BLaER1 (cell line): ENCODE measurements around the gene SLC12A9.

Experiments
- H3K27ac ChIP-seq: shearing (Covaris generic); formaldehyde crosslinking; 2 replicates; pipeline ENCODE4 v1.8.1; 2022
- H3K27me3 ChIP-seq: shearing (Covaris generic); formaldehyde crosslinking; 2 replicates; pipeline ENCODE4 v1.8.1; 2022
- H3K36me3 ChIP-seq: shearing (Covaris generic); formaldehyde crosslinking; 2 replicates; pipeline ENCODE4 v1.8.1; 2022
- H3K4me1 ChIP-seq: shearing (Covaris generic); formaldehyde crosslinking; 2 replicates; pipeline ENCODE4 v1.8.1; 2022
- H3K4me2 ChIP-seq: shearing (Covaris generic); formaldehyde crosslinking; 2 replicates; pipeline ENCODE4 v1.8.1; 2022
- H3K4me3 ChIP-seq: shearing (Covaris generic); formaldehyde crosslinking; 2 replicates; pipeline ENCODE4 v1.8.1; 2022
- H3K9ac ChIP-seq: shearing (Covaris generic); formaldehyde crosslinking; 2 replicates; pipeline ENCODE4 v1.8.1; 2022
- H3K9me3 ChIP-seq: shearing (Covaris generic); formaldehyde crosslinking; 2 replicates; pipeline ENCODE4 v1.8.1; 2022
- H4K20me1 ChIP-seq: shearing (Covaris generic); formaldehyde crosslinking; 2 replicates; pipeline ENCODE4 v1.8.1; 2022
- Cebpa-rat ChIP-seq: shearing (Covaris generic); IDR thresholded peaks from 2 replicates; pipeline ENCODE4 v1.8.1; 2022

Gene SLC12A9

GRCh38 chr7:100860702-100861615, 8.4 kb downstream of the SLC12A9 start:
- no peaks in the 10 kb centered on the region for H3K9me3 ChIP-seq
- no peak overlapping the region for H3K27ac ChIP-seq
- 0 out of 2 replicates have a peak overlapping the region, but pooled peaks have one; percentile 10 for H3K4me2 ChIP-seq
- no peak overlapping the region for H3K9ac ChIP-seq
- H3K4me1 ChIP-seq: peaks cover 42% of the 10 kb centered on the region
- H3K36me3 ChIP-seq: peaks cover 85% of the 10 kb centered on the region
- no peaks in the 10 kb centered on the region for H3K27me3 ChIP-seq
- peaks cover 51% of the 10 kb centered on the region for H4K20me1 ChIP-seq
- no peak for TF ChIP-seq Cebpa-rat
- H3K4me3 ChIP-seq: no peak overlapping the region

- H3K9ac ChIP-seq: no peak overlapping the region
- TF ChIP-seq Cebpa-rat: no peak
- H3K27me3 ChIP-seq: no peaks in the 10 kb centered on the region
- peaks cover 48% of the 10 kb centered on the region for H3K4me1 ChIP-seq
- H3K36me3 ChIP-seq: peaks cover 79% of the 10 kb centered on the region
- H4K20me1 ChIP-seq: peaks cover 46% of the 10 kb centered on the region
- no peaks in the 10 kb centered on the region for H3K9me3 ChIP-seq
- no peak overlapping the region for H3K27ac ChIP-seq
- H3K4me3 ChIP-seq: no peak overlapping the region
- H3K4me2 ChIP-seq: no peak overlapping the region
These were observed 9.1 kb downstream of the SLC12A9 start for GRCh38 chr7:100861616-100861985.

GRCh38 chr7:100863406-100863950, 11.0 kb downstream of the SLC12A9 start:
- Histone ChIP-seq H3K36me3 (peaks cover 65% of the 10 kb centered on the region), H3K9ac (peak overlapping the region; percentile 7; the same call in 1 of the 2 replicates), H3K4me3 (no peak overlapping the region), H3K27me3 (no peaks in the 10 kb centered on the region), H3K4me1 (peaks cover 58% of the 10 kb centered on the region), H3K4me2 (peak overlapping the region; percentile 43), H3K27ac (no peak overlapping the region), H4K20me1 (peaks cover 27% of the 10 kb centered on the region), H3K9me3 (no peaks in the 10 kb centered on the region)
- no peak for TF ChIP-seq Cebpa-rat

- H3K36me3 ChIP-seq: peaks cover 60% of the 10 kb centered on the region
- H3K9ac ChIP-seq: no peak overlapping the region
- H3K4me2 ChIP-seq: peak overlapping the region; percentile 43; the same call in 1 of the 2 replicates
- H3K27ac ChIP-seq: no peak overlapping the region
- H4K20me1 ChIP-seq: peaks cover 18% of the 10 kb centered on the region
- peaks cover 67% of the 10 kb centered on the region for H3K4me1 ChIP-seq
- no peak for TF ChIP-seq Cebpa-rat
- H3K4me3 ChIP-seq: no peak overlapping the region
- no peaks in the 10 kb centered on the region for H3K9me3 ChIP-seq
- no peaks in the 10 kb centered on the region for H3K27me3 ChIP-seq
These were observed 11.8 kb downstream of the SLC12A9 start for GRCh38 chr7:100864263-100864845.

- H3K9ac ChIP-seq: peak overlapping the region; percentile 98; the same call in 1 of the 2 replicates
- peak overlapping the region; percentile 94 for H3K4me2 ChIP-seq
- peaks cover 55% of the 10 kb centered on the region for H3K36me3 ChIP-seq
- H3K27me3 ChIP-seq: no peaks in the 10 kb centered on the region
- H3K4me1 ChIP-seq: peaks cover 67% of the 10 kb centered on the region
- peaks cover 8% of the 10 kb centered on the region for H4K20me1 ChIP-seq
- no peak for TF ChIP-seq Cebpa-rat
- H3K27ac ChIP-seq: peak overlapping the region; percentile 98
- no peaks in the 10 kb centered on the region for H3K9me3 ChIP-seq
- peak overlapping the region; percentile 99; the same call in 1 of the 2 replicates for H3K4me3 ChIP-seq
These were observed 12.9 kb downstream of the SLC12A9 start for GRCh38 chr7:100865372-100865911.

- H3K4me1 ChIP-seq: peaks cover 60% of the 10 kb centered on the region
- no peaks in the 10 kb centered on the region for H3K27me3 ChIP-seq
- peak overlapping the region; percentile 98 for H3K27ac ChIP-seq
- TF ChIP-seq Cebpa-rat: no peak
- peak overlapping the region; percentile 99 for H3K4me3 ChIP-seq
- H3K4me2 ChIP-seq: peak overlapping the region; percentile 94
- H3K36me3 ChIP-seq: peaks cover 55% of the 10 kb centered on the region
- peak overlapping the region; percentile 98 for H3K9ac ChIP-seq
- peaks cover under 1% of the 10 kb centered on the region; the same call in 1 of the 2 replicates for H4K20me1 ChIP-seq
- no peaks in the 10 kb centered on the region for H3K9me3 ChIP-seq
These were observed 13.6 kb downstream of the SLC12A9 start for GRCh38 chr7:100865938-100866728.

- Histone ChIP-seq H3K4me2 (peak overlapping the region; percentile 94), H3K9ac (peak overlapping the region; percentile 98), H3K4me3 (peak overlapping the region; percentile 99), H3K27me3 (no peaks in the 10 kb centered on the region), H3K9me3 (no peaks in the 10 kb centered on the region), H3K4me1 (peaks cover 57% of the 10 kb centered on the region), H3K27ac (peak overlapping the region; percentile 98), H3K36me3 (peaks cover 55% of the 10 kb centered on the region), H4K20me1 (no peaks in the 10 kb centered on the region)
- no peak for TF ChIP-seq Cebpa-rat
These were observed 14.2 kb downstream of the SLC12A9 start for GRCh38 chr7:100866729-100867039.

- Histone ChIP-seq H3K9me3 (no peaks in the 10 kb centered on the region), H4K20me1 (no peaks in the 10 kb centered on the region), H3K4me3 (peak within 1 kb of the TSS; percentile 99), H3K36me3 (peaks cover 55% of the 10 kb centered on the region), H3K27me3 (no peaks in the 10 kb centered on the region), H3K4me2 (peak within 1 kb of the TSS; percentile 94), H3K4me1 (peaks cover 57% of the 10 kb centered on the region), H3K9ac (peak within 1 kb of the TSS; percentile 98), H3K27ac (peak within 1 kb of the TSS; percentile 98)
- no peak for TF ChIP-seq Cebpa-rat
These were observed 14.7 kb downstream of the SLC12A9 start, which contains the start of gene TRIP6 for GRCh38 chr7:100867040-100867775. TSS of gene TRIP6 (plus strand) at chr7:100867387. CDS start at chr7:100867498, 111 bp downstream.
